Sigmoid colon (tissue), 4 donors: ENCODE measurements around the gene SH2D5.

Source experiments
- POLR2AphosphoS5 ChIP-seq, 4 donors: sonication (generic); formaldehyde crosslinking; IDR thresholded peaks; one replicate each; pipeline ENCODE4 v1.6.1; 2017; ENCODE audit warnings: antibody characterized with exemption in 4 of 4
- TF ChIP-seq, protein P1 (sequence below), 4 experiments: fragments of 450-650 bp in 3 of 4; fragments of 200-600 bp in 1 of 4; IDR thresholded peaks; one replicate each; pipeline ENCODE4 v1.5.1; 2016 to 2019; ENCODE audit warnings: antibody characterized with exemption in 4 of 4, mild to moderate bottlenecking in 3 of 4, moderate library complexity in 2 of 4

DNA sequence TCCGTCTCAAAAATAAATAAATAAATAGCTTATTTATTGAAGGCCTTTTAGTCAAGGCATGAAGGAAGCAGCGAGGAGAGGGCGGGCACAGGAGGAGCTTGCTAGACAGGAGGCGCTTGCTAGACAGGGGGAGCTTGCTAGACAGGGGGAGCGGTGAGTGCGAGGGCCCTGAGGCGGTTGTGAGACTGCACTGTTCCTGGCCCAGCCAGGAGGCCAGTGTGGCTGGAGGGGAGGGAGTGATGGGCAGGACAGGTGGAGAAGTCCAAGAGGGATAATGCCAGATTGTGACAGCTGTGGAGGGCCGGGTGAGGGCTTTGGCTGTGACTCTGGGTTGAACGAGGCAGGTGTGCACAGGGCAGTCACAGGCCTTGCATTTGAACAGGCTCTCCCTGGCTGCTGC, 32.9 kb downstream of the SH2D5 start:
- TF ChIP-seq POLR2AphosphoS5 (IDR thresholded peaks at IDR 0.05) = no peak
- TF ChIP-seq, protein P1, sequence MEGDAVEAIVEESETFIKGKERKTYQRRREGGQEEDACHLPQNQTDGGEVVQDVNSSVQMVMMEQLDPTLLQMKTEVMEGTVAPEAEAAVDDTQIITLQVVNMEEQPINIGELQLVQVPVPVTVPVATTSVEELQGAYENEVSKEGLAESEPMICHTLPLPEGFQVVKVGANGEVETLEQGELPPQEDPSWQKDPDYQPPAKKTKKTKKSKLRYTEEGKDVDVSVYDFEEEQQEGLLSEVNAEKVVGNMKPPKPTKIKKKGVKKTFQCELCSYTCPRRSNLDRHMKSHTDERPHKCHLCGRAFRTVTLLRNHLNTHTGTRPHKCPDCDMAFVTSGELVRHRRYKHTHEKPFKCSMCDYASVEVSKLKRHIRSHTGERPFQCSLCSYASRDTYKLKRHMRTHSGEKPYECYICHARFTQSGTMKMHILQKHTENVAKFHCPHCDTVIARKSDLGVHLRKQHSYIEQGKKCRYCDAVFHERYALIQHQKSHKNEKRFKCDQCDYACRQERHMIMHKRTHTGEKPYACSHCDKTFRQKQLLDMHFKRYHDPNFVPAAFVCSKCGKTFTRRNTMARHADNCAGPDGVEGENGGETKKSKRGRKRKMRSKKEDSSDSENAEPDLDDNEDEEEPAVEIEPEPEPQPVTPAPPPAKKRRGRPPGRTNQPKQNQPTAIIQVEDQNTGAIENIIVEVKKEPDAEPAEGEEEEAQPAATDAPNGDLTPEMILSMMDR (IDR thresholded peaks at IDR 0.05) = no peak
